WTC11 (cell line): ENCODE results near the gene NEK10.

Experiments used
- TF ChIP-seq, protein P1 (sequence below): sonication (generic); formaldehyde crosslinking; IDR thresholded peaks from 2 replicates; pipeline ENCODE4 v1.8.0; 2022; ENCODE audit warnings: mild to moderate bottlenecking, missing genetic modification reagents
- TF ChIP-seq, protein P2 (sequence below): sonication (generic); formaldehyde crosslinking; IDR thresholded peaks from 2 replicates; pipeline ENCODE4 v1.8.1; 2023; ENCODE audit warnings: mild to moderate bottlenecking, missing genetic modification reagents

DNA sequence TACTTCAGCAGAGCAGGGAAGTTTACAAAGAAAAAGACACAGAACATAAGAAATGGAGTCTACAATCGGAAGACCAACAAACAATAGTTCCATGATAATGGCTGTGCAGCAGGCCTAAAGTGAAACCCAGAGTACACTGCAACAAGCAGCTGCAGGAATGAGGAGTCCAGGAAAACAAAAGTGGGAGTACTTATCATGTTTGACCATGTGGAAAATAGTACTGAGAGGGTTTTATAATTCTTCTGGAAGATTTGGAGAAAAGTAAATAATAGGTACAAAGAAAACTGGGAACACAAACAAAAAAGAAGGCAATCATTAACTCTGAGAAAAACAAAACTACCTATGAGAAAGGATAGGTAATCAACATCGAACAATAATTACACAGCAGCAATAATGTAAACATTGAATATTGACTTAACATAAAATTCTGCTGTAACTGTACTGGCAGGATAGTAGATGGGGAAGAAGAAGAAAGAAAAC, 87.5 kb downstream of the NEK10 start:
- TF ChIP-seq, protein P1, sequence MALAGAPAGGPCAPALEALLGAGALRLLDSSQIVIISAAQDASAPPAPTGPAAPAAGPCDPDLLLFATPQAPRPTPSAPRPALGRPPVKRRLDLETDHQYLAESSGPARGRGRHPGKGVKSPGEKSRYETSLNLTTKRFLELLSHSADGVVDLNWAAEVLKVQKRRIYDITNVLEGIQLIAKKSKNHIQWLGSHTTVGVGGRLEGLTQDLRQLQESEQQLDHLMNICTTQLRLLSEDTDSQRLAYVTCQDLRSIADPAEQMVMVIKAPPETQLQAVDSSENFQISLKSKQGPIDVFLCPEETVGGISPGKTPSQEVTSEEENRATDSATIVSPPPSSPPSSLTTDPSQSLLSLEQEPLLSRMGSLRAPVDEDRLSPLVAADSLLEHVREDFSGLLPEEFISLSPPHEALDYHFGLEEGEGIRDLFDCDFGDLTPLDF (CRISPR knock-in tag) = no peak
- TF ChIP-seq, protein P2, sequence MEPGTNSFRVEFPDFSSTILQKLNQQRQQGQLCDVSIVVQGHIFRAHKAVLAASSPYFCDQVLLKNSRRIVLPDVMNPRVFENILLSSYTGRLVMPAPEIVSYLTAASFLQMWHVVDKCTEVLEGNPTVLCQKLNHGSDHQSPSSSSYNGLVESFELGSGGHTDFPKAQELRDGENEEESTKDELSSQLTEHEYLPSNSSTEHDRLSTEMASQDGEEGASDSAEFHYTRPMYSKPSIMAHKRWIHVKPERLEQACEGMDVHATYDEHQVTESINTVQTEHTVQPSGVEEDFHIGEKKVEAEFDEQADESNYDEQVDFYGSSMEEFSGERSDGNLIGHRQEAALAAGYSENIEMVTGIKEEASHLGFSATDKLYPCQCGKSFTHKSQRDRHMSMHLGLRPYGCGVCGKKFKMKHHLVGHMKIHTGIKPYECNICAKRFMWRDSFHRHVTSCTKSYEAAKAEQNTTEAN = no peak
